Endothelial cell of umbilical vein (primary cell): ENCODE results near the gene CR2. TPM values are rescaled to one million over a fixed set of nuclear protein-coding genes. Genes with fewer than 3 reads are reported as not detected.

Source experiments
- BruUV-seq: library from RNA; stranded (reverse); fragments of 400-500 nt; replicated peaks from 2 replicates; lab custom pipeline; 2021; lab: Mats Ljungman, UMichigan
- CTCF ChIA-PET: fragments of 300-600, 350-600 bp; sonication (Branson Sonifier 250); formaldehyde crosslinking; loops from one replicate; lab custom pipeline; 2021; ENCODE audit warnings: antibody characterized with exemption, inconsistent platforms; lab: Charles Lee
- POLR2A ChIA-PET: fragments of 300-600, 350-600 bp; sonication (Branson Sonifier 250); formaldehyde crosslinking; loops from one replicate; lab custom pipeline; 2021; ENCODE audit warnings: antibody characterized with exemption, inconsistent platforms; lab: Charles Lee
- DNase-seq: peaks from one replicate; pipeline ENCODE4 v3.0.0-alpha.2; 2011; ENCODE audit warnings: low read depth, low spot score
- FAIRE-seq: peaks from 2 replicates; lab custom pipeline; 2011; peaks lifted over from hg19 to GRCh38; lab: Jason Lieb, UNC
- H2AFZ ChIP-seq: 2 replicates; pipeline ENCODE4 v1.6.0; 2012; ENCODE audit warnings: low read depth, low read length, control low read depth, inconsistent platforms
- H3K27ac ChIP-seq: 2 replicates; pipeline ENCODE4 v1.5.1; 2011; ENCODE audit warnings: low read depth, mild to moderate bottlenecking, control low read depth, low read length, moderate library complexity; ENCODE audit not compliant: insufficient read depth
- H3K27me3 ChIP-seq, 2 experiments: 2 replicates each; pipeline versions ENCODE4 v1.6.0 to v1.6.1; 2011; ENCODE audit warnings: low read length in 2 of 2, mixed read lengths in 1 of 2; ENCODE audit not compliant: control insufficient read depth in 2 of 2, insufficient read depth in 2 of 2
- H3K36me3 ChIP-seq, 2 experiments: 2 replicates in 1 of 2; 3 replicates in 1 of 2; pipeline ENCODE4 v1.5.1; 2011; ENCODE audit warnings: low read length in 2 of 2, mild to moderate bottlenecking in 1 of 2, moderate library complexity in 1 of 2; ENCODE audit not compliant: control insufficient read depth in 2 of 2, insufficient read depth in 2 of 2; ENCODE audit errors: extremely low read depth in 1 of 2
- H3K4me1 ChIP-seq: 3 replicates; pipeline ENCODE4 v1.5.1; 2011; ENCODE audit warnings: mild to moderate bottlenecking, low read length; ENCODE audit not compliant: control insufficient read depth, insufficient read depth; ENCODE audit errors: extremely low read depth
- H3K4me2 ChIP-seq: 2 replicates; pipeline ENCODE4 v1.6.1; 2011; ENCODE audit warnings: low read length, control low read depth, mixed read lengths; ENCODE audit not compliant: insufficient read depth
- H3K4me3 ChIP-seq, 3 experiments: fragments of 200-600 bp in 1 of 3; sonication (generic), shearing (Covaris generic) in 1 of 3; replicated peaks in 1 of 3; 2 replicates each; pipeline ENCODE4 v1.5.1; 2011 to 2016; ENCODE audit warnings: control low read depth in 3 of 3, low read length in 3 of 3, mild to moderate bottlenecking in 2 of 3, inconsistent platforms in 1 of 3, low read depth in 1 of 3, moderate library complexity in 1 of 3; ENCODE audit not compliant: insufficient read depth in 1 of 3
- H3K79me2 ChIP-seq: 2 replicates; pipeline ENCODE4 v1.6.0; 2012; ENCODE audit warnings: low read length, inconsistent platforms; ENCODE audit not compliant: control insufficient read depth, insufficient read depth
- H3K9ac ChIP-seq: replicated peaks from 2 replicates; pipeline ENCODE3; 2011; ENCODE audit warnings: low read length, control low read depth; ENCODE audit not compliant: insufficient read depth; ENCODE audit errors: extremely low read depth
- H3K9me1 ChIP-seq: replicated peaks from 3 replicates; pipeline ENCODE4 v1.6.0; 2011; ENCODE audit warnings: mild to moderate bottlenecking, low read length; ENCODE audit not compliant: control insufficient read depth, insufficient read depth; ENCODE audit errors: extremely low read depth
- H3K9me3 ChIP-seq: replicated peaks from 2 replicates; pipeline ENCODE4 v1.5.1; 2012; ENCODE audit warnings: low read length, inconsistent platforms; ENCODE audit not compliant: control insufficient read depth, insufficient read depth
- H4K20me1 ChIP-seq: replicated peaks from 2 replicates; pipeline ENCODE3; 2011; ENCODE audit warnings: mild to moderate bottlenecking, low read length; ENCODE audit not compliant: control insufficient read depth, insufficient read depth; ENCODE audit errors: extremely low read depth
- CTCF ChIP-seq, 2 donors: IDR thresholded peaks; 1 replicate in 1 of 2; 2 replicates in 1 of 2; pipeline ENCODE4 v1.5.1; 2011; ENCODE audit warnings: low read length in 2 of 2, mild to moderate bottlenecking in 2 of 2, moderate library complexity in 2 of 2, control low read depth in 1 of 2, inconsistent platforms in 1 of 2, low read depth in 1 of 2; ENCODE audit not compliant: insufficient read depth in 1 of 2; ENCODE audit errors: extremely low read depth in 1 of 2
- GATA2 ChIP-seq: IDR thresholded peaks from 2 replicates; pipeline ENCODE4 v1.7.0; 2011; ENCODE audit warnings: low read depth, mild to moderate bottlenecking, moderate library complexity, mixed read lengths, low read length; ENCODE audit not compliant: insufficient read length, insufficient read depth
- MAX ChIP-seq: IDR thresholded peaks from 2 replicates; pipeline ENCODE4 v1.6.1; 2011; ENCODE audit not compliant: insufficient read depth, insufficient read length
- POLR2AphosphoS5 ChIP-seq: IDR thresholded peaks from 2 replicates; pipeline ENCODE4 v1.6.1; 2012; ENCODE audit warnings: low read depth, mild to moderate bottlenecking, control low read depth, low read length, moderate library complexity; ENCODE audit not compliant: insufficient read depth
- dilution Hi-C: fragments of 300-500 bp; cut with MboI; formaldehyde crosslinking; loops from one replicate; pipeline ENCODE4 v1.15.0; 2019; ENCODE audit warnings: low sequenced_read_pairs; ENCODE audit not compliant: extremely low pct_ligation_motif_present
- intact Hi-C: fragments of 100-400 bp; cut with micrococcal nuclease; formaldehyde crosslinking; loops from one replicate; pipeline ENCODE4 v1.10.0; 2022
- polyA plus RNA-seq, 4 experiments: library from polyadenylated mRNA; depleted of rRNA in 3 of 4; stranded (reverse) in 3 of 4; unstranded in 1 of 4; fragments of >200 nt; gene quantifications; 2 replicates each; pipeline versions ENCODE4 v1.2.1 to v1.2.3, GENCODE V29; 2011 to 2012; ENCODE audit warnings: missing spikeins in 1 of 4
- total RNA-seq: library from RNA; stranded (reverse); gene quantifications from 2 replicates; pipeline ENCODE4 v1.2.3, GENCODE V29; 2021

The CR2 gene
- total and polyA plus RNA-seq, 2 donors (not counting 3 experiments of a cell fraction or from before 2014, with no cell fraction given) = not detected

- no peak for DNase-seq
- Histone ChIP-seq H3K9ac (no peak overlapping the region), H3K27me3 (peaks cover 0 to 4% of the 10 kb centered on the region in 2 experiments), H3K9me1 (no peaks in the 10 kb centered on the region), H3K4me3 (no peak overlapping the region), H3K36me3 (no peaks in the 10 kb centered on the region), H2AFZ (no peak overlapping the region), H3K4me1 (no peaks in the 10 kb centered on the region), H3K79me2 (no peaks in the 10 kb centered on the region), H4K20me1 (no peaks in the 10 kb centered on the region), H3K4me2 (no peak overlapping the region), H3K27ac (no peak overlapping the region), H3K9me3 (no peaks in the 10 kb centered on the region)
- ChIA-PET POLR2A (no interaction called here), CTCF (no interaction called here)
- intact Hi-C loops = no loop called here
- no TSS peak for BruUV-seq
- no peak for FAIRE-seq
- TF ChIP-seq MAX (no peak), GATA2 (no peak), POLR2AphosphoS5 (no peak), CTCF (IDR thresholded peaks at IDR 0.05; ENCODE audit: extremely low read depth in 1 of 2, insufficient read depth in 1 of 2, low read depth in 1 of 2, low read length in 2 of 2) (no peak)
- dilution Hi-C loops = no loop called here
Measured at GRCh38 chr1:207423560-207424292, 30.4 kb upstream of the CR2 start.
